Keratinocyte (primary cell): ENCODE measurements around the gene BUD23. TPM values are rescaled to one million over a fixed set of nuclear protein-coding genes. Genes with fewer than 3 reads are reported as not detected.

Source experiments
- DNase-seq: peaks from one replicate; pipeline ENCODE4 v3.0.0-alpha.2; 2011; ENCODE audit warnings: low read depth, missing footprints, low spot score
- FAIRE-seq: peaks from 2 replicates; lab custom pipeline; 2011; peaks lifted over from hg19 to GRCh38; lab: Jason Lieb, UNC
- H2AFZ ChIP-seq: 2 replicates; pipeline ENCODE4 v1.6.0; 2012; ENCODE audit warnings: low read length, control low read depth, inconsistent platforms; ENCODE audit not compliant: control insufficient read depth
- H3K27ac ChIP-seq: 2 replicates; pipeline ENCODE4 v1.5.1; 2011; ENCODE audit warnings: low read length; ENCODE audit not compliant: control insufficient read depth, insufficient read depth
- H3K27me3 ChIP-seq: 3 replicates; pipeline ENCODE4 v1.6.0; 2011; ENCODE audit warnings: low read length; ENCODE audit not compliant: control insufficient read depth, insufficient read depth; ENCODE audit errors: extremely low read depth
- H3K36me3 ChIP-seq, 2 experiments: 2 replicates in 1 of 2; 3 replicates in 1 of 2; pipeline ENCODE4 v1.5.1; 2011; ENCODE audit warnings: low read length in 2 of 2, mild to moderate bottlenecking in 1 of 2; ENCODE audit not compliant: control insufficient read depth in 2 of 2, insufficient read depth in 2 of 2; ENCODE audit errors: extremely low read depth in 1 of 2
- H3K4me1 ChIP-seq: 3 replicates; pipeline ENCODE4 v1.5.1; 2011; ENCODE audit warnings: low read length; ENCODE audit not compliant: control insufficient read depth, insufficient read depth; ENCODE audit errors: extremely low read depth
- H3K4me2 ChIP-seq: 3 replicates; pipeline ENCODE4 v1.6.0; 2011; ENCODE audit warnings: low read depth, low read length; ENCODE audit not compliant: control insufficient read depth, insufficient read depth; ENCODE audit errors: extremely low read depth
- H3K4me3 ChIP-seq, 3 experiments: fragments of 200-600 bp in 1 of 3; sonication (generic) in 1 of 3; 2 replicates in 2 of 3; 3 replicates in 1 of 3; pipeline ENCODE4 v1.5.1; 2011 to 2016; ENCODE audit warnings: low read length in 3 of 3, mild to moderate bottlenecking in 3 of 3, control low read depth in 2 of 3, inconsistent platforms in 1 of 3, low read depth in 1 of 3, mixed read lengths in 1 of 3, mixed run types in 1 of 3, moderate library complexity in 1 of 3; ENCODE audit not compliant: control insufficient read depth in 2 of 3, insufficient read depth in 2 of 3; ENCODE audit errors: extremely low read depth in 1 of 3
- H3K79me2 ChIP-seq: 2 replicates; pipeline ENCODE4 v1.6.0; 2012; ENCODE audit warnings: low read length; ENCODE audit not compliant: control insufficient read depth, insufficient read depth
- H3K9ac ChIP-seq: 3 replicates; pipeline ENCODE4 v1.6.0; 2011; ENCODE audit warnings: low read length; ENCODE audit not compliant: control insufficient read depth, insufficient read depth; ENCODE audit errors: extremely low read depth
- H3K9me1 ChIP-seq: 3 replicates; pipeline ENCODE4 v1.6.0; 2011; ENCODE audit warnings: low read length; ENCODE audit not compliant: control insufficient read depth, insufficient read depth; ENCODE audit errors: extremely low read depth
- H3K9me3 ChIP-seq: 2 replicates; pipeline ENCODE4 v1.5.1; 2012; ENCODE audit warnings: low read depth, low read length; ENCODE audit not compliant: control insufficient read depth
- H4K20me1 ChIP-seq: 3 replicates; pipeline ENCODE4 v1.6.0; 2011; ENCODE audit warnings: low read length; ENCODE audit not compliant: control insufficient read depth, insufficient read depth; ENCODE audit errors: extremely low read depth
- CTCF ChIP-seq, 3 experiments: IDR thresholded peaks in 1 of 3; conservative IDR thresholded peaks in 1 of 3; optimal IDR thresholded peaks in 1 of 3; 2 replicates in 2 of 3; 3 replicates in 1 of 3; pipeline versions ENCODE3 to v1.5.1; 2011; ENCODE audit warnings: low read length in 3 of 3, mild to moderate bottlenecking in 3 of 3, moderate library complexity in 2 of 3, control low read depth in 1 of 3, inconsistent platforms in 1 of 3; ENCODE audit not compliant: insufficient read depth in 2 of 3; ENCODE audit errors: extremely low read depth in 1 of 3
- EZH2 ChIP-seq: IDR thresholded peaks from one replicate; pipeline ENCODE4 v1.6.1; 2012; ENCODE audit warnings: inconsistent platforms, mild to moderate bottlenecking, low read length, moderate library complexity
- dilution Hi-C: fragments of 300-500 bp; cut with MboI; formaldehyde crosslinking; loops from one replicate; pipeline ENCODE4 v1.7.0; 2020; ENCODE audit warnings: low sequenced_read_pairs; ENCODE audit not compliant: extremely low pct_ligation_motif_present
- polyA plus RNA-seq, 5 experiments: library from polyadenylated mRNA; depleted of rRNA in 3 of 5; stranded (reverse) in 3 of 5; stranded (forward) in 1 of 5; unstranded in 1 of 5; fragments of >200 nt; gene quantifications; 1 replicate in 1 of 5; 2 replicates in 3 of 5; 3 replicates in 1 of 5; pipeline versions ENCODE4 v1.2.1 to v1.2.3, GENCODE V29; 2011 to 2012; ENCODE audit warnings: missing spikeins in 2 of 5, low read depth in 1 of 5, low replicate concordance in 1 of 5

The BUD23 gene
- polyA plus RNA-seq, 1 donor (not counting 4 experiments of a cell fraction or from before 2014, with no cell fraction given): 72.0 TPM

DNA sequence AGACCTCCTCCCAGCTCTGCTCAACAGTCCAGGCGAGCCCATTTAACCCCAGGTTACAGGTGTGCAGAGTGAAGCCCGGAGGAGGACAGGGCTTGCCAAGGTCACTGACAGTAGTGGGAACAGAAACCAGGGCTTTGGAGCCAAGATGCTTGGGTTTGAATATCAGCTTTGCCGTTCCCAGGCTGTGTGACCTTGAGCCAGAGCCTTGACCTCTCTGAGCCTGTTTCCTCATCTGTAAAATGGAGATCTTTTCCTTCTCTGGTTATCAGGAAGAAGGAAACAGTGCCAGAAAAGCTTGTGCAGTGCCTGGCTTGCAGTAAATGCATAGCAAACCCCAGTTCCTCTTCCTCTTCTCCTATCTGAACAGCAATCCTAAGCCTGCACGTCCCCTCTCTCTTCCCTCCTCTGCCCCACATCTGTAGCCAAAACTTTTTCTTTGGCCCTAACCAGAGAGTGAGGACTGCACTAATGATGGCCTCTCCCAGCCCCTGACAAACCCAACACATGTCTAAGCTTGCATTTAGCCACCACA is 37.7 kb upstream of the BUD23 start:
- DNase-seq: no peak
- H3K79me2 ChIP-seq: no peaks in the 10 kb centered on the region
- no peak overlapping the region for H3K27ac ChIP-seq
- H3K9me3 ChIP-seq: no peaks in the 10 kb centered on the region
- TF ChIP-seq EZH2: no peak
- no peak for TF ChIP-seq CTCF (optimal IDR thresholded peaks at IDR 0.05 in 1 of 3, IDR thresholded peaks at IDR 0.05 in 1 of 3, conservative IDR thresholded peaks at IDR 0.05 in 1 of 3; ENCODE audit: extremely low read depth in 1 of 3, insufficient read depth in 2 of 3, low read length in 3 of 3)
- no peaks in the 10 kb centered on the region for H3K9me1 ChIP-seq
- peak; percentile 26 for FAIRE-seq
- peak overlapping the region; percentile 22 for H3K4me2 ChIP-seq
- H2AFZ ChIP-seq: no peak overlapping the region
- no peak overlapping the region for H3K9ac ChIP-seq
- H4K20me1 ChIP-seq: no peaks in the 10 kb centered on the region
- H3K36me3 ChIP-seq: no peaks in the 10 kb centered on the region
- dilution Hi-C loops: no loop called here
- H3K27me3 ChIP-seq: peaks cover 41% of the 10 kb centered on the region
- H3K4me3 ChIP-seq: no peak overlapping the region
- H3K4me1 ChIP-seq: peaks cover 5% of the 10 kb centered on the region

GRCh38 chr7:73646785-73647724 is 36.3 kb upstream of the BUD23 start:
- Histone ChIP-seq H2AFZ (no peak overlapping the region), H3K9ac (no peak overlapping the region)
- no peak for DNase-seq

More at GRCh38 chr7:73646785-73647724, 36.3 kb upstream of the BUD23 start:
- H3K36me3 ChIP-seq: no peaks in the 10 kb centered on the region
- H3K4me1 ChIP-seq: peaks cover 5% of the 10 kb centered on the region
- no peak overlapping the region for H3K27ac ChIP-seq
- dilution Hi-C loops: no loop called here
- H3K4me3 ChIP-seq: no peak overlapping the region
- peaks cover 41% of the 10 kb centered on the region for H3K27me3 ChIP-seq
- no peaks in the 10 kb centered on the region for H4K20me1 ChIP-seq
- no peaks in the 10 kb centered on the region for H3K9me3 ChIP-seq
- H3K4me2 ChIP-seq: peak overlapping the region; percentile 27
- TF ChIP-seq CTCF (optimal IDR thresholded peaks at IDR 0.05 in 1 of 3, IDR thresholded peaks at IDR 0.05 in 1 of 3, conservative IDR thresholded peaks at IDR 0.05 in 1 of 3; ENCODE audit: extremely low read depth in 1 of 3, insufficient read depth in 2 of 3, low read length in 3 of 3) (no peak), EZH2 (peak; percentile 0)
- no peaks in the 10 kb centered on the region for H3K9me1 ChIP-seq
- no peaks in the 10 kb centered on the region for H3K79me2 ChIP-seq
- FAIRE-seq: no peak
